ENCODE data around the gene HOXA7.

DNA sequence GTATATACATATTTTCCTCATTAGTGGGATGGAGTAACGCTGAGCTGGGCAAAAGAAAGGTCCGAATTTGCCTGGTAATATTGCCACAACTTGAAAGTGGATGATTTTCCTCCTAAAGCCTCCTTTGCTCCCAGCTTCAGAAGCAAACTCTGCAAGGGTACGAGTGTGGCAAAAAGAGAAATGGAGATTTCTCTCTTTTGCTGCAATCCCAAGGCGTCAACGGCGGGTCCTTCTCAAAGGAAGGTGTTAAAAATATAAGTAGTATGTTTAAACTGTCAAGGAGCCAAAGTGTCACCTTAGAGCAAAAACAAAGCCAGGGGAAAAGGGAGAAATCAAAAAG is 41.6 kb downstream of the HOXA7 start:
- no peak for TF ChIP-seq POLR2A (IDR thresholded peaks at IDR 0.05)
- TF ChIP-seq, protein P1, sequence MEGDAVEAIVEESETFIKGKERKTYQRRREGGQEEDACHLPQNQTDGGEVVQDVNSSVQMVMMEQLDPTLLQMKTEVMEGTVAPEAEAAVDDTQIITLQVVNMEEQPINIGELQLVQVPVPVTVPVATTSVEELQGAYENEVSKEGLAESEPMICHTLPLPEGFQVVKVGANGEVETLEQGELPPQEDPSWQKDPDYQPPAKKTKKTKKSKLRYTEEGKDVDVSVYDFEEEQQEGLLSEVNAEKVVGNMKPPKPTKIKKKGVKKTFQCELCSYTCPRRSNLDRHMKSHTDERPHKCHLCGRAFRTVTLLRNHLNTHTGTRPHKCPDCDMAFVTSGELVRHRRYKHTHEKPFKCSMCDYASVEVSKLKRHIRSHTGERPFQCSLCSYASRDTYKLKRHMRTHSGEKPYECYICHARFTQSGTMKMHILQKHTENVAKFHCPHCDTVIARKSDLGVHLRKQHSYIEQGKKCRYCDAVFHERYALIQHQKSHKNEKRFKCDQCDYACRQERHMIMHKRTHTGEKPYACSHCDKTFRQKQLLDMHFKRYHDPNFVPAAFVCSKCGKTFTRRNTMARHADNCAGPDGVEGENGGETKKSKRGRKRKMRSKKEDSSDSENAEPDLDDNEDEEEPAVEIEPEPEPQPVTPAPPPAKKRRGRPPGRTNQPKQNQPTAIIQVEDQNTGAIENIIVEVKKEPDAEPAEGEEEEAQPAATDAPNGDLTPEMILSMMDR (IDR thresholded peaks at IDR 0.05) = no peak
